Activated T-cell treated with anti-CD3 and anti-CD28 coated beads for 1 hour (primary cell): ENCODE measurements around the gene RAB11FIP4.

ENCODE experiments used
- DNase-seq: peaks from one replicate; pipeline ENCODE4 v3.0.0-alpha.2; 2020; ENCODE audit warnings: low read depth

RAB11FIP4 gene

DNA sequence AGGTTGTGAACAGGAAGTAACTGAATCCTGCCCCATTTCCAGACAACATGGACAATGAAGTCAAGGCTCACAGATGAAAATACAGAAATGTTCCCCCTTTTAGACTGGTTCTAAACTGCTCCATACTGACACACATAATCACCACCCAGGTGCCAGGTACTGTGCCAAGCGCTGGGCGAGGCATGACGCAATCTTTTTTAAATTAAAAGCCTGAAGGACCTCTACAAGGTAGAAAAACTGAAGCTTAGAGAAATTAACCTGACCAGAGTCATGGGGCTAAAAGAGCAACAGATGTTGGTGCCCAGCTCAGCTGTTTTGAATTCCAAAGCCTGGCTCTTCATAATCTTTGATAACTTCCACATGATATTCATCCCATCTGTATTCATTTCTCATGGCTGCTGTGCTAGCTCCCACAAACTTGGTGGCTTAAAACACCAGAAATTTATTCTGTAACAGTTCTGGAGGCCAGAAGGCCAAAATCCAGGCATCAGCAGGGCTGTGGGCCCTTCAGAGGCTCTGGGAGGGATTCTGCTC lies 4.9 kb upstream of the RAB11FIP4 start:
- no peak for DNase-seq

- DNase-seq, result no peak
Measured at GRCh38 chr17:31387438-31387837, 4.0 kb upstream of the RAB11FIP4 start.

DNA sequence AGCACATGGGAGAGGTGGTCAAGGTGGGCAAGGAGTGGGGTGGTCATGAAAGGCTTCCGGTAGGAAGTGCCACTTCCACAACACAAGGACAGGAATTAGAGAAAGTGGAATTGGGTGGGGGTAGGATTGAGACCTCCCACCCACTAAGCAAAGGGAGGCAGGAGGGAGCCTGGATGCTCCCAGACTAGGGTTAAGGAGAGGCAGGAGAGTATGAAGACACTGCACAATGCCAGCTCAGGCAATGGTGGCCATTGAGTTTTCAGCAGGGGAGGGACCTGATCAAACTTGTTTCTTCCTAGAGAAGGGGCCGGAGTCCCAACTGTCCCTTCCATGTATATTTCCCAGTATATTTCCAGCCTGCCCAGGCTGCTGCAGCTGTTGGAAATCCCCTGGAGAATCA lies 3.1 kb upstream of the RAB11FIP4 start:
- no peak for DNase-seq

- DNase-seq, result peak; percentile 36
Measured at GRCh38 chr17:31388770-31389656, 2.5 kb upstream of the RAB11FIP4 start.

DNA sequence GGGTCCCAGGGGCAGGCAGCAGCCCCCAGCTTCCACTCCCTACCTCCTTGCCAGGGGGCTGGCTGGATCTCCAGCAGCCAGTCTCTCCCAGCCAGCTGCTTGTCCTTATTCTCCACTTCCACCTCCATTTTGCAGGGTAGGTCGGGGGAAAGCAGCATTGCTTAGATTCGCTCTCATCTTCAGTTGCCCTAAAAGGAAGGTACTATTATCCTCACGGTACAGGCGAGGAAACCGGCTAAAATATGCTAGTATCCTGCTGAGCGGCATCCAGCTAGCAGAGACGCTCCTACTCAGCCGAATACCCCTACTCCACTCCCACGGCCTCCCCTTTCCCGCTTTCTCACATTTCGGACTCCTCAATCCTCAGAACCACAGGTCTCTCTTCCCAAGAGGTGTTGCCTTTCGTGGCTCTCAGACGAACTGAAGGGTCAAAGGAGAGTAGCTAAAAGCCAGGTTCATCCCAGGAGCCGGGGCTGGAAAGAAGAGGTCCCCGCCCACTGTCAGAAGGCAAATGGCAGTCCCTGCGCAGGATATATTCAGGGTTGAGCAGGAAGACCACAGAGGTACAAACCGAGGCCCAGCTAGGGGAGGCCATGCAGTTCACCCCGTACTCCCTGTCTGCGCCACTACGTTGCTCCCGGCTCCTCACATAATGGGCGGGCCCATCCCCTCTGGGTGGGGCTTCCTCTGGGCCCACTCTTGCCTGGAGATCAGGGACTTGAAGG lies 1.7 kb upstream of the RAB11FIP4 start:
- DNase-seq, result no peak

- no peak for DNase-seq
Measured at GRCh38 chr17:31390426-31390747, 1.1 kb upstream of the RAB11FIP4 start.

GRCh38 chr17:31390748-31391495 lies 553 bp upstream of the RAB11FIP4 start:
- DNase-seq, result no peak

GRCh38 chr17:31392002-31392855 lies 754 bp downstream of the RAB11FIP4 start:
- no peak for DNase-seq

- no peak for DNase-seq
Measured at GRCh38 chr17:31392856-31393748, 1.6 kb downstream of the RAB11FIP4 start.

DNA sequence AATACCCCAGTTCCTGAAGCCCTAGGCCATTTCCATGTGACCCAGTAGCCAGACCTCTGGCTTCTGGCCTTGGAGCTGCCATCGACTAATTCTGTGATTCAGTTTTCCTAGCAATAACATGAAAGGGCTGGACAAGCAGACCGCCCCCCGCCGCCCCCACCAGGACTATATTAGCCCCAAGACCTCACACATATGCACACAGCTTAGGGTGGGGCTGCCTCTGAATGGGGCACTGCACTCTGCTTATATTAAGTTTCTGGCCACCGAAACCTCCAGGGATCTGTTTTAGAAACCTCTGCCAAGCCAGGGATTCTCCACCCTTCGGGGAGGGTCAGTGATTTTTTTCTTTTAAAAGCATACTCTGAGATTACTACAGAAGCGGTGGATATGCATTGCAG lies 2.3 kb downstream of the RAB11FIP4 start:
- DNase-seq, result no peak

DNA sequence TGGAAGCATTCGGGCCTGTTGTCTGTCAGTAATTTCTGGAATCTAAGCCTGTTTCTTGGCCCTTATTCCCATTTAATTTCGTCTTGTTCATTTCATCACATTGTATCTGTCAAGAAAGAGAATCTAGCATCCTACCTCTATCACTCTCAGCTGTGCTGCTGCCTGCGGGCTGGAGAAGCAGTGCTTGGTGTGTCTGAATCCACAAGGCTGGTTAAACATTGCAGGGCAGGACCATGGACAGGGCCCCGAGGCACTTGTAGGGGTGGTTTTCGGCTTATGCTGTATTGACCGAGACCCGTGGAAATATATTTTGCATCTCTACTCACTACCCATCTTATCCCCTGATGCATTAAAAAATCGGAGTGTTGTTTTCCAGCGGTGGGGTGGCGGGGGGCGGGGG lies 3.1 kb downstream of the RAB11FIP4 start:
- no peak for DNase-seq

DNA sequence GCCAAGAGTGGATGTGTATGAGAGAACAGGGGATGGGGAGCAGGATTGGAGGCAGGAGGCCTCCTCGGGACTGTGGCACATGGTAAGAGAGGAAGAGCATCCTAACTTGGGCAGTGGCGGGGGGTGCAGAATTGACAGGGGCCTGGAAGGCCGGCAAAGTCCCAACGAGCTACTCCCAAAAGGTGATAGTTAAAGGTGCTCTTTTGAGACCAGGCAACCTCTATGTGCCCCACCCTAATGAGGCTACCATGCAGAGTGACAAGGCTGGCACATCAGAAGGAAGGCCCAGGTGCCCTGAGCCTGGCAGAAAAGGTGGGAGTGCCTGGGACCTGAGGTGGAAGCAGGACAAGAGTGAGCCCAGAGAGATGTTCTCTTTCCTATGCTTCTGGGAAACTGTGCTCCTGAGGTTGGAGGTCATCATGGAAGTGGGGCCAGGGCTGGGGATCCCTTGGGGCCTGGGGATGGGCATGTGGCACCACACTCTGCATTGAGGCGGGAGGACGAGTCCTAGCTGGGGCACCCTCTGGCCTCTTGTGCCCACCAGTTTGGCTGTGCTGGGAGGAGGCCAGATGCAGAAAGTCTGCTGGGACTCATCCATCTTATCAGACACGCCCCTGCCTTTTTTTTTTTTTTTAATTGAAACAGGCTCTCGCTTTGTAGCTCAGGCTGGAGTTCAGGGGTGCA lies 5.9 kb downstream of the RAB11FIP4 start:
- no peak for DNase-seq

DNA sequence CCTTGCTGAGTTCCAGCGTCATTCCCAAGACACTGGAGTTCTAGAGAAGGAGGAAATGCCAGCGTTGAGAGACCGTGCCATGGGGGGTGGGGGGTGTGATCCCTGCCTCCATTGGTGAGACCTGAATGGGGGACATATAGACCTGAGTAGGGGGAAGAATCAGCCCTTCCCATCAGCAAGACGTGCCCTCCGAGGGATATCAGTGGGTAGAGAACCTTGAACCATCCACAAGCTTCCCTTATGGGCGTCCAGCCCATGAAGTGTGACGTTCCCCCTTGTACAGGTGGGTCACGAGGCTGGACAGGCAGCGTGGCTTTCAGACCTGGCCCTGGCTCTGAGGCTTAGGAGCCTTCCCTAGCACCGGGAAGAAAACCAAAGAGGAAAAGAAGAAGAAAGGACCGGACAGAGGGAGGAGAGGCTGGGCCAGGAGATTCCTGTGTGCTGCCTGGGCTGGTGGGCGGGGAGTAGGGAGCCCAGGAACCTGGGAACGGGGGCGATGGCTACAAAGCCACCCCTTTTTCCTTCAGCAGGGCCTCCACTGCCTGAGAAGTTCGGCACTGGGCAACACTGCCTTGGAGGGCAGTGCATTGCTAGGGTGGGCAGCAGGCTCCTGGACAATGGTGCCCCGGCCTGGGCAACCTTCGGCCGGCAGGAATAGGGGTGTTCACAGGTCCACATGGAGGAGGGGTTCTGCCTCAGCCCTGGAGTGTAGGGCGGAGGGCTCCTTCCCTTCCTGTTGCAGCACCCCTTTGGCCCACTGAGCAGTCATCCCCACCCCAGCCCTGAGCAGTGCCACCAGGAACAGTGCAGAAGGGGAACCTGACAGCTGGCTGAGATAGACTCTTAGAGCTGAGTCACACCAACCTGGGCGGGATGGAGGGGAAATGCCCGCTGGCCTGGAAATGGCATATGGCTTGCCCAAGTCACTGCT lies 7.2 kb downstream of the RAB11FIP4 start:
- no peak for DNase-seq

- no peak for DNase-seq
Measured at GRCh38 chr17:31400481-31400950, 9.0 kb downstream of the RAB11FIP4 start.

DNA sequence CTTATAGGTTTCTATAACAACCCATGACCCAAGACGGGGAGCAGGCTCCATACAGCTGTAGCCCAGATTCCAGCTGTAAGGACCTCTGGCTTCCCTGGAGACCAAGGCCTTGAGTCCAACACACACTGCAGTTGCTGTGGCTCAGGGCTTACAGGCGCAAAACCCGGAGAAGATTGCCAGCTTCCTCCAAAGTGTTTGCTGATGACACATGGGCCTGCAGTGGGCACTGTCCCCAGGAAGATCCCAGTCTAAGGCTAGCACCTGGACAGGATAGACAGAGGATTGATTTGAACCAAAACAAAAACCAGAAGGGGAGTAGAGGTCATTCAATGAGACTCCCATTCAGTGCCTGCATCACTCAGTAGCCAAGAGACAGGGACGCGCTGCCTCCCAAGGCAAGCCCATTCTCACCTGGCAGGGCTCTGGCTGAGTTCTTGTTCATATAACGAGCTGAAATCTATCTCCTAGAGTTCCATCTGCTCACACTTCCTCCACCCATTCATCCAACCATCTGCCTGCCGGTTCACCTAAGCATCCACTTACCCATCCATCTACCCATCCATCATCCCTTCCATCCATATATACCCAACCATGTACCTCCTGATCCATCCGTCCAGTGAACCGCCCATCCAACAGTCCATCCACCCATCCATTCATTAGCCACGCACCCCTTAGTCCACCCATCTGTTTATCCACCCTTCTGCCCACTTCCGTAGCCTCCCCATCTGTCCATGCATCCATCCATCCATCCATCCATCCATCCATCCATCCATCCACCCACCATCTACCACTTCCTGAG lies 10.2 kb downstream of the RAB11FIP4 start:
- DNase-seq, result no peak

DNA sequence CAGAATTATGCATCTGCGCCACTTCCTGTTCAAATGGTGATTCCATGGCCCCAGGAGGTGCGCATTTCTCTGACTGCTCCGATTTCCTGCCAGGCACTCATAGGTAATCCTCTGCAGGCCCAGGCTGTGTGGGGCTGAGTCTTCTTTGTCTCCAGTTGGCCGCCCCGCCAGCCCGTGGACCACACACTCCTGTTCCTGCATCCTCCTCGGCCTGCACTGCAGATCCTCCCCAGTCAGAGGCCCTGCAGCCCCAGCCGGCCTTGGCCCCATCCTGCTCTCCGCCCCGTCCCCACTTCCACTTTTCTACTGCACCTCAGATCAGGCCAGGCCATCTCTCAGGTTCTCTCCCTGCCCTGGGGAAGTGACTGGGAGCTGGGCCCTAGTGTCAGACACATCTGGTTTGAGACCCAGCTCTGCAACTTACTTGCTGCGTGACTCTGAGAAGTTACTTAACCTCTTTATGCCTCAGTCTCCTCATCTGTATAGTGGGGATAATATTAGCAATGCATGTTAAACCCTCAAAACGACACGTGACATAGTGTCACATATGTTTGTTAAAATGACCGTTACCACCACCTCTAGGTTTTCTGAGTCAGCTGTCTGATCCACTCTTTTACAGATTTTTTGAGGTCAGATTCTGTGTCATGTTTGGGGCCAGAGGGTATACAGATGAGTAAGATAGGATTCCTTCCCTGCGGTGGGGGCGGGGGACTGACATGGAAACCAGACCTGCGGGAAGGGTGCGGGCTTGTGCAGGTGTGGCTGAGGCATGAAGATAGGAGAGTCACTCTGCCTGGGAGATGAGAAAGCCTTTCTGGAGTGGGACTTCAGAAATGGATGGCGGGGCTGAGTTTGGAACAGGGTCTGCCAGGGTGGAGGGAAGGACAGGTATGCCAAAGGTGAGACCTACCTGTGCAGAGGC lies 12.8 kb downstream of the RAB11FIP4 start:
- DNase-seq, result no peak

DNA sequence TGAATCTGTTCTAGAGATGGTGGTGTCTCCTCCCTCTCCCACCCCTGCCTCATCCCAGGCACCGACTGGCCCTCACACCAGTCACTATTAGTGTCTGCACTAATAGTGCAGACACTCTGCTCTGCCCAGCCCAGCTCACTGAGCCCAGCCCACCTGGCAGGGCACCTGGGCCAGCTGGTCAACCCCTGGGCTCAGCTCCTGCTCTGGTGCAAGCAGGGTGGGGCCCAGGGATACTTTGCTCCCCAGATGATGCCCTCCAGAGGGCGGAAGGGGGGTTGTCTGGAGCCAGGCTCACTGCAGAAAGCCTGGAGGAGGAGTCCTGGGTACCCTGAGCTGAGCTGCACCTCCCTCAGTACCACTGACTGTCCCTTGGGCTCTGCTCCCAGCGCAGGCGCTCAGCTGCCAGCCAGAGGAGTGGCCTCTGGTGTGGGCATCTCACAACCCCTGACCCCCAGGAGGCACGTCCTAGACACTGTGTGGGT lies 14.5 kb downstream of the RAB11FIP4 start:
- DNase-seq, result no peak
